K562 (cell line): ENCODE results near the gene KRTAP5-6. TPM values are rescaled to one million over a fixed set of nuclear protein-coding genes. Genes with fewer than 3 reads are reported as not detected.

Experiments used
- ARID2 ChIP-seq: fragments of 450-650 bp; IDR thresholded peaks from 2 replicates; pipeline ENCODE4 v1.6.1; 2017; ENCODE audit warnings: antibody characterized with exemption, mild to moderate bottlenecking
- CTBP1 ChIP-seq: fragments of 450-650 bp; IDR thresholded peaks from 2 replicates; pipeline ENCODE4 v1.6.1; 2016; ENCODE audit warnings: borderline replicate concordance
- HDGF ChIP-seq: fragments of 450-650 bp; IDR thresholded peaks from 2 replicates; pipeline ENCODE4 v1.6.1; 2016
- HMGN3 ChIP-seq: IDR thresholded peaks from 2 replicates; pipeline ENCODE4 v1.6.1; 2011; ENCODE audit warnings: borderline replicate concordance, low read depth, mild to moderate bottlenecking, mixed read lengths, low read length; ENCODE audit not compliant: insufficient read length; ENCODE audit errors: extremely low read depth
- JUN ChIP-seq, 2 experiments: sonication (generic) in 1 of 2; formaldehyde crosslinking in 1 of 2; IDR thresholded peaks; 2 replicates each; pipeline versions ENCODE4 v1.6.1 to v1.8.0; 2012 to 2022; ENCODE audit warnings: borderline replicate concordance in 2 of 2, mild to moderate bottlenecking in 2 of 2, improper control_type of control experiment in 1 of 2, low read depth in 1 of 2, low read length in 1 of 2, missing genetic modification reagents in 1 of 2
- MAZ ChIP-seq, 2 experiments: fragments of 450-650 bp in 1 of 2; sonication (generic) in 1 of 2; formaldehyde crosslinking; IDR thresholded peaks in 1 of 2; conservative IDR thresholded peaks in 1 of 2; 2 replicates each; pipeline versions ENCODE4 v1.4.0 to v1.5.0; 2020; ENCODE audit warnings: mild to moderate bottlenecking in 1 of 2, missing genetic modification reagents in 1 of 2
- OTX1 ChIP-seq: fragments of 450-650 bp; formaldehyde crosslinking; IDR thresholded peaks from 2 replicates; pipeline ENCODE4 v1.4.0; 2022; ENCODE audit warnings: mild to moderate bottlenecking
- RBM14 ChIP-seq: fragments of 200-400 bp; formaldehyde crosslinking; IDR thresholded peaks from 2 replicates; pipeline ENCODE4 v1.6.1; 2018; ENCODE audit warnings: low read depth, mild to moderate bottlenecking, low read length, moderate library complexity, borderline replicate concordance; ENCODE audit not compliant: insufficient read depth
- TAF9B ChIP-seq: fragments of 450-650 bp; IDR thresholded peaks from 2 replicates; pipeline ENCODE4 v1.6.1; 2018; ENCODE audit warnings: mild to moderate bottlenecking; ENCODE audit not compliant: partially characterized antibody
- TSC22D4 ChIP-seq: fragments of 450-650 bp; IDR thresholded peaks from 2 replicates; pipeline ENCODE4 v1.6.1; 2016; ENCODE audit warnings: missing genetic modification characterization, missing biosample characterization, control low read depth
- XRCC5 ChIP-seq: fragments of 200-400 bp; formaldehyde crosslinking; IDR thresholded peaks from 2 replicates; pipeline ENCODE4 v1.6.1; 2017; ENCODE audit warnings: low read depth, mild to moderate bottlenecking, low read length
- polyA plus RNA-seq, 8 experiments: library from polyadenylated mRNA; depleted of rRNA in 4 of 8; stranded (reverse) in 5 of 8; unstranded in 3 of 8; fragments of >200 nt; fragmentation: Nextera tagmentation in 2 of 8; fragmentation: Illumina TruSeq in 1 of 8; extraction: Ambion mirVana in 2 of 8; extraction: Trizol in 1 of 8; gene quantifications; 2 replicates each; pipeline versions ENCODE4 v1.2.1 to v1.2.3, GENCODE V29; 2011 to 2014; ENCODE audit warnings: inconsistent platforms in 1 of 8, missing spikeins in 1 of 8
- total RNA-seq, 7 experiments: library from RNA; depleted of rRNA in 6 of 7; stranded (reverse); fragments of >200 nt in 6 of 7; fragmentation: Illumina TruSeq in 2 of 7; extraction: Trizol in 2 of 7; gene quantifications; 2 replicates each; pipeline versions ENCODE4 v1.2.1 to v1.2.3, GENCODE V29; 2011 to 2021; ENCODE audit warnings: low replicate concordance in 1 of 7
- TF ChIP-seq, protein P1 (sequence below): sonication (generic); formaldehyde crosslinking; IDR thresholded peaks from 2 replicates; pipeline ENCODE4 v1.8.0; 2023; ENCODE audit warnings: missing genetic modification reagents, mild to moderate bottlenecking, borderline replicate concordance
- TF ChIP-seq, protein P2 (sequence below): sonication (generic); formaldehyde crosslinking; IDR thresholded peaks from 2 replicates; pipeline ENCODE4 v1.8.0; 2022; ENCODE audit warnings: missing genetic modification reagents, mild to moderate bottlenecking, moderate library complexity, borderline replicate concordance
- TF ChIP-seq, protein P3 (sequence below), 3 experiments: IDR thresholded peaks in 2 of 3; conservative IDR thresholded peaks in 1 of 3; 2 replicates each; pipeline ENCODE4 v1.5.1; 2011 to 2012; ENCODE audit warnings: low read length in 3 of 3, mild to moderate bottlenecking in 3 of 3, control low read depth in 2 of 3, improper control_type of control experiment in 1 of 3, inconsistent platforms in 1 of 3, low read depth in 1 of 3, mixed read lengths in 1 of 3, moderate library complexity in 1 of 3; ENCODE audit not compliant: insufficient read depth in 2 of 3
- TF ChIP-seq, protein P4 (sequence below): fragments of 250-450 bp; sonication (Bioruptor Pico); IDR thresholded peaks from 2 replicates; pipeline ENCODE4 v1.5.1; 2021; ENCODE audit warnings: mild to moderate bottlenecking

The KRTAP5-6 gene
- total and polyA plus RNA-seq, 9 of the 15 experiments (the other 6 are each of a cell fraction or from before 2014, with no cell fraction given) = not detected

DNA sequence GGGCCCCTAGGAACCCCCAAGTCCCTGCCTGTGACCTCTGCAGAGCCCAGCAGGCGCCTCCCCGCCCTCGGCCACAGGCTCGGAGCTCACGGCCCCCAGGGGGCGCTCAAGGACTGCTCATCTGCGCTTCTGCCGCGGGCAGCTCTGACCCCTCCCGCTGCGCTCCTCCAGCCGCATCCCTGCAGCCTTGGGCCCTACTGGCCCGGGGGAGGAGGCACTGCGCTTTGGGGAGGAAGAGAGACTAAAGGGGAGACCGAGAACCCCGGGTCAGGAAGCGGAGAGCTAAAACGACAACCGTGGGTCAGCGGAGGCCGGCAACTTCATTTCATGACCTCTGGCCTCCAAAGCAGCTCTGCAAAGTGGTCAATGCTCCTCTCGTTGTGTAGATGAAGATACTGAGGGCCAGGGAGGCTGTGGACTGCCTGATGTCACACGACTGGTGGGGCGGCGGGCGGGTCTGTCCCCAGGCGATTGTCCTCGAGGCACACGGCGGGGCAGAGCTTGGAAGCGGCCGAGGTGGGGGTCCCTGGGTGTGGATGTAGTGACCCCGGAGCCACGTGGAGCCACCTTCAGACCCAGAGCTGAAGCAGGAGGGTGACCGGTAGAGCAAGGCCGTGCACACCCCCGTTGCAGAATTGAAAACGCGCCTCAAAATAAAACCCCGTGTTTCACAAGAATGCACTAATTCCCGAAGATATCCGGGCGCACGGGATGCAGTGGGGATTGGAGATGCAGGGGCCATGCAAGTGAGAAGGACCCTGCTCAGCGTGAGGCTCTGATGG is 2.7 kb upstream of the KRTAP5-6 start (continued):
- TF ChIP-seq, protein P1, sequence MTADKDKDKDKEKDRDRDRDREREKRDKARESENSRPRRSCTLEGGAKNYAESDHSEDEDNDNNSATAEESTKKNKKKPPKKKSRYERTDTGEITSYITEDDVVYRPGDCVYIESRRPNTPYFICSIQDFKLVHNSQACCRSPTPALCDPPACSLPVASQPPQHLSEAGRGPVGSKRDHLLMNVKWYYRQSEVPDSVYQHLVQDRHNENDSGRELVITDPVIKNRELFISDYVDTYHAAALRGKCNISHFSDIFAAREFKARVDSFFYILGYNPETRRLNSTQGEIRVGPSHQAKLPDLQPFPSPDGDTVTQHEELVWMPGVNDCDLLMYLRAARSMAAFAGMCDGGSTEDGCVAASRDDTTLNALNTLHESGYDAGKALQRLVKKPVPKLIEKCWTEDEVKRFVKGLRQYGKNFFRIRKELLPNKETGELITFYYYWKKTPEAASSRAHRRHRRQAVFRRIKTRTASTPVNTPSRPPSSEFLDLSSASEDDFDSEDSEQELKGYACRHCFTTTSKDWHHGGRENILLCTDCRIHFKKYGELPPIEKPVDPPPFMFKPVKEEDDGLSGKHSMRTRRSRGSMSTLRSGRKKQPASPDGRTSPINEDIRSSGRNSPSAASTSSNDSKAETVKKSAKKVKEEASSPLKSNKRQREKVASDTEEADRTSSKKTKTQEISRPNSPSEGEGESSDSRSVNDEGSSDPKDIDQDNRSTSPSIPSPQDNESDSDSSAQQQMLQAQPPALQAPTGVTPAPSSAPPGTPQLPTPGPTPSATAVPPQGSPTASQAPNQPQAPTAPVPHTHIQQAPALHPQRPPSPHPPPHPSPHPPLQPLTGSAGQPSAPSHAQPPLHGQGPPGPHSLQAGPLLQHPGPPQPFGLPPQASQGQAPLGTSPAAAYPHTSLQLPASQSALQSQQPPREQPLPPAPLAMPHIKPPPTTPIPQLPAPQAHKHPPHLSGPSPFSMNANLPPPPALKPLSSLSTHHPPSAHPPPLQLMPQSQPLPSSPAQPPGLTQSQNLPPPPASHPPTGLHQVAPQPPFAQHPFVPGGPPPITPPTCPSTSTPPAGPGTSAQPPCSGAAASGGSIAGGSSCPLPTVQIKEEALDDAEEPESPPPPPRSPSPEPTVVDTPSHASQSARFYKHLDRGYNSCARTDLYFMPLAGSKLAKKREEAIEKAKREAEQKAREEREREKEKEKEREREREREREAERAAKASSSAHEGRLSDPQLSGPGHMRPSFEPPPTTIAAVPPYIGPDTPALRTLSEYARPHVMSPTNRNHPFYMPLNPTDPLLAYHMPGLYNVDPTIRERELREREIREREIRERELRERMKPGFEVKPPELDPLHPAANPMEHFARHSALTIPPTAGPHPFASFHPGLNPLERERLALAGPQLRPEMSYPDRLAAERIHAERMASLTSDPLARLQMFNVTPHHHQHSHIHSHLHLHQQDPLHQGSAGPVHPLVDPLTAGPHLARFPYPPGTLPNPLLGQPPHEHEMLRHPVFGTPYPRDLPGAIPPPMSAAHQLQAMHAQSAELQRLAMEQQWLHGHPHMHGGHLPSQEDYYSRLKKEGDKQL (CRISPR knock-in tag) = no peak
- TF ChIP-seq MAZ (CRISPR knock-in tag; conservative IDR thresholded peaks at IDR 0.05 in 1 of 2, IDR thresholded peaks at IDR 0.05 in 1 of 2) = peak; percentile 91 to 98
- TF ChIP-seq, protein P2, sequence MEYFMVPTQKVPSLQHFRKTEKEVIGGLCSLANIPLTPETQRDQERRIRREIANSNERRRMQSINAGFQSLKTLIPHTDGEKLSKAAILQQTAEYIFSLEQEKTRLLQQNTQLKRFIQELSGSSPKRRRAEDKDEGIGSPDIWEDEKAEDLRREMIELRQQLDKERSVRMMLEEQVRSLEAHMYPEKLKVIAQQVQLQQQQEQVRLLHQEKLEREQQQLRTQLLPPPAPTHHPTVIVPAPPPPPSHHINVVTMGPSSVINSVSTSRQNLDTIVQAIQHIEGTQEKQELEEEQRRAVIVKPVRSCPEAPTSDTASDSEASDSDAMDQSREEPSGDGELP = peak; percentile 48; the same call in 1 of the 2 replicates
- peak; percentile 22 for TF ChIP-seq HMGN3
- no peak for TF ChIP-seq TAF9B
- TF ChIP-seq RBM14 = 0 out of 2 replicates have a peak, but pooled peaks have one; percentile 56
- peak; percentile 85 for TF ChIP-seq ARID2
- TF ChIP-seq TSC22D4 (tag) = no peak
- TF ChIP-seq HDGF = 0 out of 2 replicates have a peak, but pooled peaks have one; percentile 30
- no peak for TF ChIP-seq OTX1 (CRISPR knock-in tag)
- no peak for TF ChIP-seq JUN (IDR thresholded peaks at IDR 0.05; ENCODE audit: borderline replicate concordance, low read depth, low read length)
- peak; percentile 52; the same call in 1 of the 2 replicates for TF ChIP-seq JUN (CRISPR knock-in tag; IDR thresholded peaks at IDR 0.05; ENCODE audit: borderline replicate concordance)
- peak; percentile 40; the same call in 1 of the 2 replicates for TF ChIP-seq XRCC5
- TF ChIP-seq, protein P3, sequence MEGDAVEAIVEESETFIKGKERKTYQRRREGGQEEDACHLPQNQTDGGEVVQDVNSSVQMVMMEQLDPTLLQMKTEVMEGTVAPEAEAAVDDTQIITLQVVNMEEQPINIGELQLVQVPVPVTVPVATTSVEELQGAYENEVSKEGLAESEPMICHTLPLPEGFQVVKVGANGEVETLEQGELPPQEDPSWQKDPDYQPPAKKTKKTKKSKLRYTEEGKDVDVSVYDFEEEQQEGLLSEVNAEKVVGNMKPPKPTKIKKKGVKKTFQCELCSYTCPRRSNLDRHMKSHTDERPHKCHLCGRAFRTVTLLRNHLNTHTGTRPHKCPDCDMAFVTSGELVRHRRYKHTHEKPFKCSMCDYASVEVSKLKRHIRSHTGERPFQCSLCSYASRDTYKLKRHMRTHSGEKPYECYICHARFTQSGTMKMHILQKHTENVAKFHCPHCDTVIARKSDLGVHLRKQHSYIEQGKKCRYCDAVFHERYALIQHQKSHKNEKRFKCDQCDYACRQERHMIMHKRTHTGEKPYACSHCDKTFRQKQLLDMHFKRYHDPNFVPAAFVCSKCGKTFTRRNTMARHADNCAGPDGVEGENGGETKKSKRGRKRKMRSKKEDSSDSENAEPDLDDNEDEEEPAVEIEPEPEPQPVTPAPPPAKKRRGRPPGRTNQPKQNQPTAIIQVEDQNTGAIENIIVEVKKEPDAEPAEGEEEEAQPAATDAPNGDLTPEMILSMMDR (IDR thresholded peaks at IDR 0.05 in 2 of 3, conservative IDR thresholded peaks at IDR 0.05 in 1 of 3; ENCODE audit: insufficient read depth in 2 of 3, low read depth in 1 of 3, low read length in 3 of 3) = peak; percentile 83 to 97 (median 91)
- TF ChIP-seq, protein P4, sequence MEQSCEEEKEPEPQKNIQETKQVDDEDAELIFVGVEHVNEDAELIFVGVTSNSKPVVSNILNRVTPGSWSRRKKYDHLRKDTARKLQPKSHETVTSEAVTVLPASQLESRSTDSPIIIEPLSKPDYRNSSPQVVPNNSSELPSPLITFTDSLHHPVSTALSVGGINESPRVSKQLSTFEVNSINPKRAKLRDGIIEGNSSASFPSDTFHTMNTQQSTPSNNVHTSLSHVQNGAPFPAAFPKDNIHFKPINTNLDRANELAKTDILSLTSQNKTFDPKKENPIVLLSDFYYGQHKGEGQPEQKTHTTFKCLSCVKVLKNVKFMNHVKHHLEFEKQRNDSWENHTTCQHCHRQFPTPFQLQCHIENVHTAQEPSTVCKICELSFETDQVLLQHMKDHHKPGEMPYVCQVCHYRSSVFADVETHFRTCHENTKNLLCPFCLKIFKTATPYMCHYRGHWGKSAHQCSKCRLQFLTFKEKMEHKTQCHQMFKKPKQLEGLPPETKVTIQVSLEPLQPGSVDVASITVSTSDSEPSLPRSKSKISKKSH (CRISPR knock-in tag) = no peak
- TF ChIP-seq CTBP1 = peak; percentile 44; the same call in 1 of the 2 replicates
